ENCODE results near the gene CCDC188. TPM values are rescaled to one million over a fixed set of nuclear protein-coding genes. Genes with fewer than 3 reads are reported as not detected.

The CCDC188 gene
- total RNA-seq, 1 experiment from 2014 or later: not detected

DNA sequence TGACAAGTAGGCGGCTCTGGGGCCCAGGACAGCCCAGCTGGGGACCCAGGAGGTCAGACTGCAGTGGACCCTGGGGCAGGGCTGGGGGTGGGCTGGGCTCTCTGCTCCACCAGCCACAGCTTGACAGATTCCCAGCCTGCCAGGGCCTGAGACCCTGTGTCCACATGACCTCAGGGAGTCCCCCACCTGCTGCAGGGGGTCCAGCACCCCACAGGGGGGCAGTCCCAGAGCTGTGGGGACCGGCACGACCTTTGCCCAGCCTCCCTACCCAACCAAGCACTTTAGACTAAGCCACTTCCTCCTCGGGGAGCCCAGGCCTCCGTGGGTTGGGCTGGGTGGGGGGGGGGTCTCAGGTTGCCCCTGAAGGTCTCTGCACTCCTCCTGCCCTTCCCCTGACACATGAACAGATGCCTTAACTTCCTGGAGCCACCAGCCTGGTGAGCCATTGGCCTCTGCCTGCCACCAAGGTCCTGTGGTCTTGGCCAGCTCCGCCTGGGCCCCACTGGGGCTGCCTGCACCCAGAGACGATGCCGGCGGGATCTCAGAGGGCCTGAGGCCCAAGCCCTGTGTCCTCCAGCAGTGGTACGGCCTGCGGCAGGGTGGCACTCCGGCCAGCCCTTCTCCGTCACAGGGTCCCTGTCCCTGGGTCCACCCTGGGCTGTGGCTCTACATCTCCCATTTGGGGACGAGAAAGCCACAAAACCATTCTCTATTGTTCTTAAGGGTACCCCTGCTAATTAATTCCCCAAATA, 3.4 kb downstream of the CCDC188 start:
- peaks cover 9% of the 10 kb centered on the region for H3K36me3 Mint-ChIP-seq (ENCODE audit: insufficient read depth, unreplicated experiment)
- no peaks in the 10 kb centered on the region for H3K4me1 Mint-ChIP-seq (ENCODE audit: low read depth, unreplicated experiment)
- H3K27me3 Mint-ChIP-seq (ENCODE audit: unreplicated experiment): no peaks in the 10 kb centered on the region
- no peak for DNase-seq
- intact Hi-C loops (cut with micrococcal nuclease; ENCODE audit: unreplicated experiment): no loop called here
- CTCF ChIA-PET: interaction anchor here (1.0 to 1.3 kb wide), 2 partner anchors 10 to 12 kb away, joined by 3 read pairs; no protein-coding TSS in a partner anchor
- no TSS peak for BruUV-seq (replicated peaks)
- TF ChIP-seq, protein P1, sequence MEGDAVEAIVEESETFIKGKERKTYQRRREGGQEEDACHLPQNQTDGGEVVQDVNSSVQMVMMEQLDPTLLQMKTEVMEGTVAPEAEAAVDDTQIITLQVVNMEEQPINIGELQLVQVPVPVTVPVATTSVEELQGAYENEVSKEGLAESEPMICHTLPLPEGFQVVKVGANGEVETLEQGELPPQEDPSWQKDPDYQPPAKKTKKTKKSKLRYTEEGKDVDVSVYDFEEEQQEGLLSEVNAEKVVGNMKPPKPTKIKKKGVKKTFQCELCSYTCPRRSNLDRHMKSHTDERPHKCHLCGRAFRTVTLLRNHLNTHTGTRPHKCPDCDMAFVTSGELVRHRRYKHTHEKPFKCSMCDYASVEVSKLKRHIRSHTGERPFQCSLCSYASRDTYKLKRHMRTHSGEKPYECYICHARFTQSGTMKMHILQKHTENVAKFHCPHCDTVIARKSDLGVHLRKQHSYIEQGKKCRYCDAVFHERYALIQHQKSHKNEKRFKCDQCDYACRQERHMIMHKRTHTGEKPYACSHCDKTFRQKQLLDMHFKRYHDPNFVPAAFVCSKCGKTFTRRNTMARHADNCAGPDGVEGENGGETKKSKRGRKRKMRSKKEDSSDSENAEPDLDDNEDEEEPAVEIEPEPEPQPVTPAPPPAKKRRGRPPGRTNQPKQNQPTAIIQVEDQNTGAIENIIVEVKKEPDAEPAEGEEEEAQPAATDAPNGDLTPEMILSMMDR (IDR thresholded peaks at IDR 0.05; ENCODE audit: unreplicated experiment): no peak
- no peak overlapping the region for H3K27ac Mint-ChIP-seq (ENCODE audit: unreplicated experiment)
- H3K4me3 Mint-ChIP-seq (ENCODE audit: low read depth, unreplicated experiment): no peak overlapping the region
- H3K9me3 Mint-ChIP-seq (ENCODE audit: low read depth, unreplicated experiment): no peaks in the 10 kb centered on the region

DNA sequence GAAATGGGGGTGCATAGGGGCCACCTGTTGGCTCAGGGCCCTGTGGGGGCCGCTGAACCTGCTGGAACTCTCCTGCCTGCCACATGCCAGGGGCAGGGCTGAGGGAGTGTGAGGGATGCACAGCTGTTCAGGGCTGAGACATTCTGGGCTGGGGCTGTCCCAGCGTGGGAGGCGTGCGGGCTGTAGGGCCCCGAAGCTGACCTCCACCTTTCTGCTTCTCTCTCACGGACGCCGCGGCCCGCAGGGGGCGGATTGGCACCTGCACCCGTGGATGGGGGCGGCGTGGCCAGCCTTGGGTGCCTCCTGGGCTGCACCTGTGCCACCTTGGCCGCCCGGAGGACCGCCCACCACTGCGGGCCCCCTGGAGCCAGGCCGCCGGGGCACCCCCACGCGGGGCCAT, 4.1 kb downstream of the CCDC188 start:
- no peak overlapping the region for H3K27ac Mint-ChIP-seq (ENCODE audit: unreplicated experiment)
- TF ChIP-seq, protein P1 (IDR thresholded peaks at IDR 0.05; ENCODE audit: unreplicated experiment): no peak
- DNase-seq: no peak
- no peaks in the 10 kb centered on the region for H3K9me3 Mint-ChIP-seq (ENCODE audit: low read depth, unreplicated experiment)
- intact Hi-C loops (cut with micrococcal nuclease; ENCODE audit: unreplicated experiment): no loop called here
- peaks cover 5% of the 10 kb centered on the region for H3K36me3 Mint-ChIP-seq (ENCODE audit: insufficient read depth, unreplicated experiment)
- no peaks in the 10 kb centered on the region for H3K4me1 Mint-ChIP-seq (ENCODE audit: low read depth, unreplicated experiment)
- CTCF ChIA-PET: interaction anchor here (1.0 kb wide), 1 partner anchor 11 kb away, joined by 3 read pairs; no protein-coding TSS in a partner anchor
- H3K27me3 Mint-ChIP-seq (ENCODE audit: unreplicated experiment): no peaks in the 10 kb centered on the region
- no TSS peak for BruUV-seq (replicated peaks)
- no peak overlapping the region for H3K4me3 Mint-ChIP-seq (ENCODE audit: low read depth, unreplicated experiment)

DNA sequence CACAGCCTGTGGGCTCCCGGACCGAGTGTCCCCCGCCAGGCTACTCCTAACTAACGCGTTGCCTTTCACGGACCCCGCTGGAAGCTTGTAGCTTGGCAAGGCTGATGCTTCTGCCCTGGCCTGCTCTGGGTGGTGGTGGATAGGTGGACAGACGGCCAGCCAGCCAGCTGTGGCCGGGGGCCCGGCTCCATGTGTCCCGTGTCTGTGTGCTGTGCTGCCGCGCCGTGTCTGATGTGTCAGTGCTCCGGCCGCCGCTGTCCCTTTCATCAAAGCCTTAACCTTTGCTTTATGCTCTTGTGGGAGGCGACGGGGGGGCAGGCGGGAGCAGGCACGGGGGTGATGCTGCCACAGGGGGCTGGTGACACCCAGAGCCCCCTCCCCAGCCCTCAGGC, 5.0 kb downstream of the CCDC188 start:
- TSS peak; percentile 35 for BruUV-seq (replicated peaks)
- H3K27ac Mint-ChIP-seq (ENCODE audit: unreplicated experiment): no peak overlapping the region
- intact Hi-C loops (cut with micrococcal nuclease; ENCODE audit: unreplicated experiment): no loop called here
- no peaks in the 10 kb centered on the region for H3K9me3 Mint-ChIP-seq (ENCODE audit: low read depth, unreplicated experiment)
- H3K36me3 Mint-ChIP-seq (ENCODE audit: insufficient read depth, unreplicated experiment): peaks cover 12% of the 10 kb centered on the region
- no peaks in the 10 kb centered on the region for H3K27me3 Mint-ChIP-seq (ENCODE audit: unreplicated experiment)
- no peaks in the 10 kb centered on the region for H3K4me1 Mint-ChIP-seq (ENCODE audit: low read depth, unreplicated experiment)
- no peak overlapping the region for H3K4me3 Mint-ChIP-seq (ENCODE audit: low read depth, unreplicated experiment)
- TF ChIP-seq, protein P1 (IDR thresholded peaks at IDR 0.05; ENCODE audit: unreplicated experiment): no peak
- no peak for DNase-seq
- CTCF ChIA-PET: no interaction called here

- H3K36me3 Mint-ChIP-seq (ENCODE audit: insufficient read depth, unreplicated experiment): peaks cover 12% of the 10 kb centered on the region
- BruUV-seq (replicated peaks): no TSS peak
- H3K4me3 Mint-ChIP-seq (ENCODE audit: low read depth, unreplicated experiment): no peak overlapping the region
- TF ChIP-seq, protein P1 (IDR thresholded peaks at IDR 0.05; ENCODE audit: unreplicated experiment): no peak
- no peak overlapping the region for H3K27ac Mint-ChIP-seq (ENCODE audit: unreplicated experiment)
- H3K9me3 Mint-ChIP-seq (ENCODE audit: low read depth, unreplicated experiment): no peaks in the 10 kb centered on the region
- CTCF ChIA-PET: no interaction called here
- DNase-seq: no peak
- no peaks in the 10 kb centered on the region for H3K4me1 Mint-ChIP-seq (ENCODE audit: low read depth, unreplicated experiment)
- intact Hi-C loops (cut with micrococcal nuclease; ENCODE audit: unreplicated experiment): no loop called here
- H3K27me3 Mint-ChIP-seq (ENCODE audit: unreplicated experiment): no peaks in the 10 kb centered on the region
Observed at GRCh38 chr22:20145206-20145831, 5.5 kb downstream of the CCDC188 start.
